ENCODE results near the gene SMARCA2.
A peak's percentile ranks its signal among the peaks of the same experiment; 100 is the strongest.

Gene SMARCA2

DNA sequence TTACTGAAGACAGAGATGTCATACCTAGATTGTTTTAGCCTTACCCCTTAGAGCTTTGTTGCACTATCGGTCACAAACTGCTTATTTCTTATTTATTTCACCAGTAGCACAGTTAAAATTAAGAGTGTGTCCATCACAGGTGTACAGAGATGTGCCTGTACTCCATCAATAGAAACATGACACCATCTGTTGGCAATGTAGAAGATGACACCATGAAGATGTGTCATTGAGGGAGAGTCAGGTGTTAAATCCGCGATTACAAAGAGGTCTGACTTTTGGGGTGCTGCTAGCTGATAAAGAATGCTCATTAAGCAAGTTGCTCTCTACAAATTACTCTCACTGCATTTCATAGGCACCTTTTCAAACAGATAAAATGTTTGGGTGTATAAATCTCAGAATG lies 164.4 kb downstream of the SMARCA2 start:
- no peak for DNase-seq

- peak; percentile 47 for DNase-seq
These were observed 165.0 kb downstream of the SMARCA2 start for GRCh38 chr9:2180154-2180553.

GRCh38 chr9:2180704-2181103 lies 165.6 kb downstream of the SMARCA2 start:
- DNase-seq, result no peak

DNA sequence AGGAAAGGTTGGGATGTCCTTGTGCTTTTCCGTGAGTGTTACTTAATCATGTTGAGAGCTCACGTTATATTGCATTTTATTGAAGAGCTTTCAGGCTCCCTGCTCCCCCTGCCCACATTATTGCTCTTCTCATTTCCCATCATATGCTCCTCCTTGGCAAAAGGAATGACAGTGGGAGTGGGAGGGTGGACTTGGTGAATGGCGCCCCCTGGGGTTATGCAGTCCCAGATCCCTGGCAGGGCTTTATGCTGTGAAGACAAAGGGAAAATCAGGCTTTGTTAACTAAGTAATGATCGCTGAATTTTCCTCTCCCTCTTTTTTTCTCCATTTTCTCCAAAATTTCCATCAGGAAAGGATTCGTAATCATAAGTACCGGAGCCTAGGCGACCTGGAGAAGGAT lies 166.6 kb downstream of the SMARCA2 start:
- no peak for DNase-seq

- no peak for DNase-seq
These were observed 175.9 kb downstream of the SMARCA2 start for GRCh38 chr9:2190939-2191608.

DNA sequence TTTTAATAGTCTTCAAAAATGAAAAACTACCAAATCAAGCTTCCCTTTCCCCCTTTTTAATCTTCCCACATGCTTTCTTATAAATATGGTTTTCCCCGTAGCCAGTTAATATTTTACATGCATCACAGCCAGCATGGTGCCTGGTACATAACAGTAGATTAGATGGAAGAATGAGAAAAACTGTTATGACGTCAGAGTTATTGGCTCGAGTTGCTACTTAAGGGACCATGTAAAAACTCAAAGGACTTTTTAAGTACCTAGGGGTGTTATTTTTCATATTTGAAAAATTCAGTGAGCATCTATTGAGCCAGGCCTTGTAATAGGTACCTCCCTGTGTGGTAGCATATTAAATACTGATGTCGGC lies 176.4 kb downstream of the SMARCA2 start:
- no peak for DNase-seq

DNA sequence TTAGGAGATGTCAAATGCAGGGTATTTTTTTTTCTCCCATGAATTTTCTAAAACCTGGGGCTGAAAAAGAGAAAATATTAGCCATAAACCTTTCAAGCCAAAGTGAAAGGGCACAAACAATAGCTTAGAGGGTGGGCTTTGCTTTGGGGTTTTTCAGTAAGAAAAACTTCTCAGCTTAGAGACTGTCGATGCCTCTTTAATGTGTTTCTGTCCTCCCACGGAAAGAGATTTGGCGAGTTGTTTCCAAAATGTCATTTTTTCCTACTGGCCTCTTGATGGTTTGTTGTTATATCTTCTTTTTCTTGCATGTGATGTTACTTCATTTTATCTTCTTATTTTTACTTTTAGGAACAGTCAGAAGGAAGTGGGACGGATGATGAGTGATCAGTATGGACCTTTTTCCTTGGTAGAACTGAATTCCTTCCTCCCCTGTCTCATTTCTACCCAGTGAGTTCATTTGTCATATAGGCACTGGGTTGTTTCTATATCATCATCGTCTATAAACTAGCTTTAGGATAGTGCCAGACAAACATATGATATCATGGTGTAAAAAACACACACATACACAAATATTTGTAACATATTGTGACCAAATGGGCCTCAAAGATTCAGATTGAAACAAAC lies 177.3 kb downstream of the SMARCA2 start:
- no peak for DNase-seq

GRCh38 chr9:2193552-2193951 lies 178.4 kb downstream of the SMARCA2 start:
- DNase-seq, result no peak

DNA sequence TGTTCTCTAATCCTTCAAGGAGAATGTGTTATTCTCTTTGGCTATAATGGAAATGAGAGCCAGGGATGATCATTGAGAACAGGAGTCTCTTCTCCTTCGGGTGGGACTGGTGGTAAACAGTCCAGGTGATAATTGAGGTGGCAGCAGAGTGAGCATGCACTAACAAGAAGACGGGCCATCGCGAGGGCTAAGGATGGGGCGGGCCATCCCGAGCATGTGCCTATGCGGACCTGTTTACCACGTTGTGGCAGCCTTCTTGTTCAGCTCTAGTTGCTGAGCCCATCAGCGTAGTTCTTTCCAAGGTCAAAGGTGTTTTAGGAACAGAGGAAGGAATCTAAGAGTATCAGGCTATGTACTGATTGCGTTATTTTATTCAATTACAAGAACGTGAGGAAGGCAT lies 180.1 kb downstream of the SMARCA2 start:
- no peak for DNase-seq

- no peak for DNase-seq
These were observed 181.6 kb downstream of the SMARCA2 start for GRCh38 chr9:2196757-2197156.

DNA sequence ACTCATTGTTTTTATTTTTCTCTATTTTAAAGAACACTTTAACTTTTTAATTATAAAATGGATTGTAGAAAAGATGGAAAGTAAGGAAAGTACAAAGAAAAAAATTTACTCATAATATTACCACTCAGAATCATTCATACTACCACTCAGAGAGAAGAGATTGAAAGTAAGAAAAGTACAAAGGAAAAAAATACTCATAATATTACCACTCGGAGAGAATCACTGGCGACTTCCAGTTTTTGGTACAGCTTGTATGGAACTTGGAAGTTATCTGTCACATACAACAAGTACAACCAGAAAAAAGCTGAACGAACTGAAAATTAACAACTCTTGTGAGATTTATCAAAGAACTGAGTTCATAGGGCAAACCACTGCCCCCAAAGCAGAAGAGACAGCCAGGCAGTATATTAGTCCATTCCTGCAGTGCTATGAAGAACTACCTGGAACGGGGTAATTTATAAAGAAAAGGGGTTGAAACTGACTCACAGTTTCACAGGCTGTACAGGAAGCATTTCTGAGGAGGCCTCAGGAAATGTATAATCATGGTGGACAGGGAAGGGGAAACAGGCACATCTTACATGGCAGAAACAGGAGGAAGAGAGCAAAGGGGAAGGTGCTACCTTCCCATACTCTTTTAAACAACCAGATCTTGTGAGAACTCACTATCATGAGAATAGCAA lies 183.9 kb downstream of the SMARCA2 start:
- no peak for DNase-seq

DNA sequence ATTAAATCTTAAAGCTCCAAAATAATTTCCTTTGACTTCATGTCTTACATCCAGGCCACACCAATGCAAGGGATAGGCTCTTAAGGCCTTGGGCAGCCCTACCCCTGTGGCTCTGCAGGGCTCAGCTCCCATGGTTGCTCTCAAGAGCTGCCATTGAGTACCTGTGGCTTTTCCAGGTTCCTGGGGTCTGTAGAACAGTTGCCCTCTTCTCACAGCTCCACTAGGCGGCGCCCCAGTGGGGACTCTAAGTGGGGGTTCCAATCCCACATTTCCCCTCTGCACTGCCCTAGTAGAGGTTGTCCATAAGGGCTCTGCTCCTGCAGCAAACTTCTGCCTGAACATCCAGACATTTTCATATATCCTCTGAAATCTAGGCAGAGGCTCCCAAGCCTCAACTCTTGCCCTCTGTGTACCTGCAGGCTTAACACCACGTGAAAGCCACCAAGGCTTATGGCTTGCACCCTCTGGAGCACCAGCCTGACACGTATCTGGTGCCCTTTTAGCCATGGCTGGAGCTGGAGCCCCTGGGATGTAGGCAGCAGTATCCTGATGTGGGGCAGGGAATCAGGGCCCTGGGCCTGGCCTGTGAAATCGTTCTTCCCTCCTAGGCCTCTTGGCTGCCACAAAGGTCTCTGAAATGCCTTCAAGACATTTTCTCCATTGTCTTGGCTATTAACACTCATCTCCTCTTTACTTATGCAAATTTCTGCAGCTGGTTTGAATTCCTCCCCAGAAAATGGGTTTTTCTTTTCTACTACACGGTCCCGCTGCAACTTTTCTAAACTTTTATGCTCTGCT lies 185.1 kb downstream of the SMARCA2 start:
- DNase-seq, result no peak

- no peak for DNase-seq
These were observed 193.3 kb downstream of the SMARCA2 start for GRCh38 chr9:2208465-2208864.

GRCh38 chr9:2208991-2209390 lies 193.8 kb downstream of the SMARCA2 start:
- DNase-seq, result no peak

GRCh38 chr9:2209400-2209799 lies 194.3 kb downstream of the SMARCA2 start:
- no peak for DNase-seq

- DNase-seq, result no peak
These were observed 195.1 kb downstream of the SMARCA2 start for GRCh38 chr9:2210201-2210600.

GRCh38 chr9:2213830-2214468 lies 198.8 kb downstream of the SMARCA2 start:
- DNase-seq, result no peak

GRCh38 chr9:2214707-2215106 lies 199.6 kb downstream of the SMARCA2 start:
- no peak for DNase-seq

GRCh38 chr9:2215921-2216441 lies 200.8 kb downstream of the SMARCA2 start:
- no peak for DNase-seq

- DNase-seq, result no peak
These were observed 201.4 kb downstream of the SMARCA2 start for GRCh38 chr9:2216591-2216990.

DNA sequence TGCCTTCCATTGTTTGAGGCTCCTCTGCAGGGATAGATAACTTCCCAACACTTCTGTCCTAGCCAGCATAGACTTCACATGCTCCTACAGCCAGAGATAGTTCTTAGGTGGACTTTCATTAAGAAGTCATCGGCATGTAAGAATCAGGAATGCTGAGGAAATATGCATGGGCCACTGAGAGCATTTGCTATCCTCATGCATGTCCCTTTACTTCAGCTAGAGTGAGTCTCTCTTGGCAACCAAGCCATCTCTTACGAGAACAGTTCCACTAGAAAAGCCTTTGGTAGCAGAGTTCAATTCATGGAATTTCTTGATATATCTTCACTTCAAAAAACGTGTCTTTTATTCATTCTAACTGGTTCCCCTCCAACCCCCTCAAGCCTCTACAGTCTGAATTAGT lies 202.4 kb downstream of the SMARCA2 start:
- no peak for DNase-seq

- no peak for DNase-seq
These were observed 204.9 kb downstream of the SMARCA2 start for GRCh38 chr9:2220036-2220435.
